GM18505 (cell line): ENCODE data around the gene GDF7.
A peak's percentile ranks its signal among the peaks of the same experiment; 100 is the strongest.

Experiments used
- ATAC-seq: cut with Tn5 transposase; IDR thresholded peaks from one replicate; pipeline ENCODE4 v1.9.1; 2021; ENCODE audit not compliant: unreplicated experiment
- POLR2A ChIP-seq: IDR thresholded peaks from 4 replicates; pipeline ENCODE4 v1.6.1; 2011; ENCODE audit warnings: borderline replicate concordance; ENCODE audit not compliant: insufficient read depth, insufficient read length; ENCODE audit errors: extremely low read depth

GDF7 gene

DNA sequence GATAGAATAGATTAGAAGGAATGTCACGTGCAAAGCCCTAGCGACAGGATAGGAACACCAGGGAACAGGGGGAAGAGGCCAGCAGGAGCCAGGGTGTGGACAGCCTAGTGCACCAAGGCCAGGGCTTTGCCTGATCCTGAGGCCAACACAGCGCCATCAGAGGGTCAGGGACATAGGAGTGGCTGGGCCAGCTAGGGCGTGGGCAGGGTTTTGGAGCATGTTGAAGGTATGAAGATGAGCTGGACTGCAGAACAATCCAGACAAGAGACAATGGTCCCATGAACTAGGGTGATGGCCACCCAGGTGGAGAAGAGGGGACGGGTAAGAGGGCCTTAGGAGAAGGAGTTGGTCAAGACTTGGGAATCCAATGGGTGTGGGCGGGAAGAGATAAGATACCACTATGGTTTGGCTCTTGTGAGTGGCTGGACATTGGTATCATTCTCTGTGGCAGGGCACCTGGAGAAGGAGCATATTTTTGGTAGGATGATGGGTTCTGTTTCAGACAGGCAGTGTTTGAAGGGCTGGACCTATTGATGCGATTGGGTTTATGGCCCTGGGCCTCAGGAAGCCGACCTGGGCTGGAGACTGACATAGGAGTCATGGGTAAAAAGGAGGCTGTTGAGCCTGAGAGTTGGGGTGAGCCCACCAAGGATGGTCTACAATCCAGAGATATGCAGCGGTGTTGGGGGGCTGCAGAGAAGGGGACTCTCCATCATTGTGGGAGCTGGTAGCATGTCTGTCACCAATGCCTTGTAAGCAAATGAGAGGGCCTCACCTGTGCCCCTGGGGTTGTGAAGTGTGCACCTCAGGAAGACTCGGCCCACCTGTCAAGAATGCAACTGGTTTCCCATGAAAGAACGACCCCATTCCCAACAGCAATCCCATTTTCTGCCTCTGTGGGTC, 14.0 kb upstream of the GDF7 start:
- no peak for TF ChIP-seq POLR2A
- no peak for ATAC-seq

DNA sequence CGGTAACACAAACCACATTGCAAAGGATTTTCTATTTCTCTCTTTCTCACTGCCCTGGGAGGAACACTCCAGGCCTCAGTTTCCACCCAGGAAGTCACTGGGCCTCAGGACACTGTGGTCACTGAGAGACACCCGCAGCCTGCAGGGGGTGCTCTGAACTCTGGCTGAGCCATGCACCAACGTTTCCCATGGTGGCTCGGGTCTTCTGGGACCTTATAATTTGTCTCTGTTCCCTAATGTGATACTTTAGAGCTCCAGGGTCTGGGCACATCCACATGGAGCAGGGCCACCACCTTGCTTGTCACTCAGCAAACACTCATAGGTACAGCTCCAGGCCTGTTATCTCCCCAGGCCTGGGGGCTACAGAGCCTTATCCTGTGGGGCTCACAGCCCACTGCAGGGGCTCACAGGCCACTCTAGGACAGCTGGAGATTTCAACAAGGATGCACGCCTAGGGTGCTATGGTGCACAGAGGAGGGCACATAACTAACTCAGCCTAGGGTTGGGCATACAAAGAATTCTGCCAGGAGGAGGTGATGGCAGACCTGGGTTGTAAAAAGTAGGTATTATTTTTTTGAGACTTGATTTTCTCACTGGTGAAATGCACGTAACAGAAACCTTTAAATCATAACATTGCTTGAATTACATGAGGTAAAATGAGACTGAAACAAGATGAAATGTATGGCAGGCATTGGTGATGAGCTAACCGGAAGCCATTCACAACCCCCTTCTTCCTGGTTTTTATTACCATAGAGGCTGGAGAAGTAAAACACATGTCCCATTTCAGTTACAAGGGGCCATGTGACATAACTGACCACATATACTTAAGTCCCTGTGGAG, 13.0 kb upstream of the GDF7 start:
- ATAC-seq: no peak
- no peak for TF ChIP-seq POLR2A

DNA sequence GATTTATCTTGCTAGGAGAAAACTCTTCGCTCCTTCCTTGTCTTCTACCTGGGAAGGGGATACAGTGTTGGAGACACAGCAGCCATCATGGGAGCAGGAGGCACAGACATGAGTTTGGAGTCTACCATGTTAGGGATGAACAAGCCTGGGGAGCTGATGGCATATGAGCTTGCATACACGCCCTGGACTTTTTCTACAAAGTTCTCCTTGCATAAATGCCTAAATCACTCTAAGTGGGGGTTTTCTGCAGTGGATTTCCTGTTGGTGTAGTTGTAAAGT, 12.5 kb upstream of the GDF7 start:
- ATAC-seq: no peak
- no peak for TF ChIP-seq POLR2A

DNA sequence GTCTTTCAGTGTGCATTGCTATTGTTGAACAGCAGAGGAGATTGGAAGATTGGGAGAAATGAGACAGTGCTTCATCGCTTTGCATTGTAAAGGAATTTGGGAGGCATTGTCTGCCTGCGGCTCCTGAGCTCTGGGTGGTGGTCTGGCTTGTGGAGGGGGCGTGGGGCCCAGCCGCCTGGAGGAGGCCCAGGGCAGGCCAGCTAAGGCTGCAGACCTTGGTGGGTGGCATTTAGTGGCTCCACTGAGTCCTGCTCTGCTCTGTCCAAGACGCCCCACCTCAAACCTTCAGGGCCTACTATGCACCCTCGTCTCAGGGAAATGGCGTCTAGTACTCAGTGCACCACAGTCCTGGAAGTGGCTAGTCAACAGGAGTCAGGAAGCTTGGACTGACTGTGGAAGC, 10.4 kb upstream of the GDF7 start:
- no peak for ATAC-seq
- TF ChIP-seq POLR2A: no peak

DNA sequence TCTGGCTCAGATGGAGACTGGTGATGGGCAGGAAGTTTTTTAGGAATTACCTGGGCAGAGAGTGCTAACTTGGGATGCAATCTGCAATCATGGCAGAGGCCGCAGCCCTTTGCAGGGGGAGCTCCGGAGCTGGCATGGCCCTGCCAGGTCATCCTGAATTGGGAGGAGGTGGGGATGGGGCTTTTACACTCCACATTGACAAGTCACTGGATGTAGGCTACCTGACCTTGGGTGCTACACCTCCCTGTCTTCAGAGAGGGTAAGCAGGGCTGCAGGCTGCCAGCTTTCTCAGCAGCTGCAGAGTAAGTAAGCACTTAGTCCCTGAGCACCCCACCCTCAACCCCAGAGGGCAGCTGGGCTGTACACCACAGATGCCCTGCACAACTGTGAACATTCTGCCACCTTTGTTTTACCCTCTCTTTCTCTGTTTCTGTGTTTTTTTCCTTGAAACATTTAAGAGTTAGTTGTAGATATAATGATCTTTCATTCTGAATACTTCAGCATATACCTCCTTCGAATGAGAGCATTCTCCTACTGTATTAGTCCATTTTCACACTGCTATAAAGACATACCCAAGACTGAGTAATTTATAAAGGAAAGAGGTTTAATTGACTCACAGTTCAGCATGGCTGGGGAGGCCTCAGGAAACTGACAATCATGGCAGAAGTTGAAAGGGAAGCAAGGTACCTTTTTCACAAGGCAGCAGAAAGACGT, 9.3 kb upstream of the GDF7 start:
- no peak for ATAC-seq
- TF ChIP-seq POLR2A: no peak

DNA sequence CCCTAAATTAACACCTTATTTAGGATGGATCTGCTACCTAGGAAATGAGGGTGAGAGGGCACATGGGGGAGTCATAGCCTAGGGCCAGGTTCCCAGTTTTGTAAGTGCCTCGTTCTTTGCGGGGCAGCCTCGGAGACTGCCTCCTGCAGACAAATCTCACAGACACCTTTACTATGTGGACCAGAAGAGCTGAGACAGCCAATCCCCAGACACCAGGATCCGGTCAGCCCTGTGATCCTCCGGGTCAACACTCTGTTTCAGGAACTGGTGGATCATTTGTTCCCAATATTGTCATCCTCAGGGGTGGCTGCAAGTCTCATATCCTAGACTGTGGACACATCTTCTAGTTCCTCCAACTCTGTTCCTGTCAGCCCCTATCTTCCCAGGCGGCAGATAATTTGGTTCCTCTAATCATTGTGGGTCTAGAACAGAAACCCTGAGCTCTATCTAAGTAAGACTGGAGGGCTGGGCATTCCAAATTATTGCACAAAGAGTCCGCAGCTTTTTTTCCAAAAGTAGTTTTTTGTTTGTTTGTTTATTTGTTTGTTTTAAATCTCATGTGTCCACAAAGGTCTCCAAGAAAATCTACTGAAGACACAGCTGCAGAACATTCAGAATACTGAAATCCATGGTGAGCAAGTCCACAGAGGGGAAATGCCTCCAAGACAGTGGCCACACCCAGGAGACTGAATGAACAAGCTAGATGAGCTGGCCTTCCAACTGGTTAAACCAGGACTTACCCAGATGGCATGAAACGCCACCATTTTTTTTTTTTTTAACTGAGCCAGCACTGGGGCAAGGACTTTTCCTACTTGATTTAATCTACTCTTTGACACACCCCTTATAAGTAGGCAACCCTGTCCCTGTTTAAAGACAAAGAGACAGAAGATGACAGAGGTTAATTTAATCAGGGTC, 6.2 kb upstream of the GDF7 start:
- TF ChIP-seq POLR2A: no peak
- ATAC-seq: no peak

DNA sequence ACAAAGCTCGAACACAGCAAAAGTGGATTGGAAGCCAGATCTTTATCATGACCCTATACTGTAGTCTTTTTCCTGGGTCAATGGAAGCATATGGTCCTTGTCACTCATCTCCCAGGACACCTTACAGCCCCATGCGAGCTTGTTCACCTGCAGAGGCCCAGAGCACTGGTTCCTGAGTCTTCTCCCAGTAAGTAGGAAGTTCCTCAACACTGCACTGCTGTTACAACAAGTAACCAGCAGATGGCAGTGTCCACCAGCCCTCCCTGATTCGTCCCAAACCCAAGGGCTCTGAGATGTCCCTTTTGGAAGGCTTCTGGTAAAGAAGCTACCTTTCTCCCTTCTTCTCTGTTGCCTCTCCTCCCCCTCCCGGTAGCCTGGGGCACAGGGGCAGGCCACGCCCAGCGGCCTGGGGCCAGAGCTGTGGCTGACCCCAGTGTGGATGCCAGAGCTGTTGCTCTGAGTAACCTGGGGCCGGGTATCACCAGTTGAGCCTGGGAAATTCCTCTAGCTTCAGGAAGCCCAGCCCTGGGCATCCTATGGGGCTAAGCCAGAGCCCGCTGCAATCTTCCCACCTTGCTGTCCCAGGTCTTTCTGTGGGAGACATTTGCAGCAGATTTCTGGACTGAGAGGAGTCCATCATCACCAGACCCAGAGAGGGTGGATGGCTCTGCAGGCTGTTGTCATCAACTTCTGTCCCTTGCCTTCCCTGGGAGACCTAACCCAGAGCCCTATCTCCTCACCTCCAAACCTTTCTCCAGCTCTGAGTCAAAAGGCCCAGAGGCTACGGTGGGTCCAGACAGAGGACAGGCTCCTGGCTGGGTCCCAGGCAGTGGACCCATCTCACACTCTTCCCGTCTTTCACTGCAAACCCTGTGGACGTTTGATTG, 5.3 kb upstream of the GDF7 start:
- peak; percentile 47 for ATAC-seq
- TF ChIP-seq POLR2A: no peak

DNA sequence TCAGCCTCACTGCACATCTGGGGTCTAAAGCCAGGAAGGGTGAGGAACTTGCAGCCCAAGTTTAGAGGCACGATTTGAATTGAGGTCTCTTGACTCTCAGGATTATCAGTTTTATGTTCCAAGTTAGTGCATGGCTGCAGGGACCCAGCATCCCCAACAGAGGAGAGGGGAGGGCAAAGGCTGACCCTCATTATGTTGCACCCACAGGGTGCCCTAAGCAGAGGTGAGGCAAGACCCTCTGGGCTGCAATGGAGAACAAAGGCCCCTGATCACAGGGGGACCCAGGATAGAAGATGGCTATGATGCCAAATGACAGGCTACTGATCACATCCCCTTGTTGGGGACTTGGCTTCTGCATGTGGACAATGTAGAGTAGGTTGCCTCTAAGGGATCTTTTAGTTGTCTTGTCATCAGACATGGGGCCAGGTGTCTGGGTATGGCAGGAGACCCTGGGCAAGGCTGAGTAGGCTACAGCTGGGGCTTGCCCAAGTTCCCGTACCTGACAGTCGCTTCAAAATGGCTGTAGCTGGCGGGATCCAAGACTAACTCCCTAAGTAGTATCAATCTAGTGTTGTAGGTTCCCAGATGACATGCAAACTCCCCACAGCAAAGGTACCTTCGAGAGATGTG, 4.5 kb upstream of the GDF7 start:
- no peak for ATAC-seq
- no peak for TF ChIP-seq POLR2A

DNA sequence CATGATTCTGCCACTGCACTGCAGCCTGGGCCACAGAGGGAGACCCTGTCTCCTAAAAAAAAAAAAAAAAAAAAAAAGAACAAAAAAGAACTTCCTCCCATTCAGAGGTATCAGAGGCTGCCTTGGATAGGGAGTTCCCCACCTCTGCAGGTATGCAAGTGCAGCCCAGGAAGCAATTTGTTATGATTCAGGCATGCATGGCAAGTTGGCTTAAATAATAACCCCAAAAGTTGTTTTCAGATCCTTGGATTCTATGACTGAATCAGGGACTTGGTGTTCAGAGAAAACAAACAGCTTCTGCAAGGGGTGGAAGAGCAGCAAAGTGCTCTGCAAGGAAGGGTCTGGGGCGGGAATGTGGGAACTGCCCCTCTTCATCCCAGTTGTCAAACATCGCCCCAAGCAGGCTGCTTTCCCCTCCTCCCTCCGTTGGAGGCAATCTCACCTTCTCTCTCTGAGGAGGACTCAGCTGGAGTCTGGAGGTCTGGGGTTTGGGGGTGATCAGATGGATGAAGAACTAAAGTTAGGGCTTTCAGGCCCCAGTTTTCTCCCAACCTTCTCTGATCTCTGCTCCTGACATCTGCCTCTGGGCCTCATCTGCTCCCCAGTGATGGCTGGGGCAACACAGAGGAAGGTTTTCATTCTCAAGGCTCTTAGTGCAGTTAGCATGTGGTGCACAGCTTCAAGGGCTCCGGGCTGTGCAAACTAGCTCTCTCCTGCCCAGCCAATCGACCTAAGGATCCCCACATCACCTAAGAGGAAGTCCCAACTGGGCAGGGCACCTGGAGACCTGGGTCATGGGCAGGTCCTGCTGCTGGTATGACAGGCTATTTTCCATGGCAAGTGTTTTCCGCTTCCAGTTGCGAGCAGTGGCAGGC, 3.5 kb upstream of the GDF7 start:
- no peak for TF ChIP-seq POLR2A
- ATAC-seq: no peak

DNA sequence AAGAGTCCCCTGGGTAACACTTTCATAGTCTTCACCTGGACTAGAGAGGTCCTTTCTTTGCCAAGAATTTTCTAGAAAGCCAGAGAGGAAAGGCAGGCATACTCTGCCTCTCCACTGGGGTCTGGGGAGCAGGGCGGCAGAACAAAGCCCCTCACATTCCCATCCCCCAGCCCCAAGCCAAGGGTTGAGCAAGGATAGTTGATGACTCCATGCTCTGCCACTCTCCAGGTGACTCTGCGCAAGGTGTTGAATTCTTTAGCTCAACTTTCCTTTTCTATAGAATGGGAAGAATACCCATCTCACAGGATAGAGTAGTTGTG, 2.9 kb upstream of the GDF7 start:
- TF ChIP-seq POLR2A: no peak
- ATAC-seq: no peak
